ENCODE measurements around the gene ITIH1.

The ITIH1 gene

DNA sequence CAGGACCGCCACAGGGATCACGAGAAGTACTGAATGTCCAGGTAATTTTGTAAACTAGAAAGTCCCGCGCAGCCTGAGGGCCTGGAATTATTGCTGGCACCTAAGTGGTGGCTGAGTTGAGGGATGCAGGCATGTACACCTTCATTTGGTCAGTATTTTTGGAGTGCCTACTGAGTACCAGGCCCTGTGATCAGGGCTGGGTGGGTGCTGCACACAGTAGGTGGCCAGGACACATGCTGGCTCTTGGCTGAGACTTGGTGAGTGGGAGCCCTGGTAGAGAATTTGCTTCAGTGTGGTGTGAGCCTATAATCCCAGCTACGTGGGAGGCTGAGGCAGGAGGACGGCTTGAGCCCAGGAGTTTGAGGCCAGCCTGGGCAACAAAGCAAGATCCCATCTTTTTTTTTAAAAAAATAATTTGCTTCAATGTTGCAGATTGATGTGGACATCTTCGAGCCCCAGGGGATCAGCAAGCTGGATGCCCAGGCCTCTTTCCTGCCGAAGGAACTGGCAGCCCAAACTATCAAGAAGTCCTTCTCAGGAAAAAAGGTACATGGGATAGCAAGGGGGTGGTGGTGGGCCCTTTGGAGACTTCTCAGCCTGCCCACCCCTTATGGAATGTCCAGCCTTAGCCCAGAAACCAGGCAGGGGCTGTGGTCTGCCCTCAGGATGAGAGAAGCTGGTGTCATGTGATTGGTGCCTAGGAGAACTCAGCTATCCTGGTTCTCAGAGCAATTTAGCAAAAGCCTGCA lies 2.6 kb downstream of the ITIH1 start:
- TF ChIP-seq, protein P1, sequence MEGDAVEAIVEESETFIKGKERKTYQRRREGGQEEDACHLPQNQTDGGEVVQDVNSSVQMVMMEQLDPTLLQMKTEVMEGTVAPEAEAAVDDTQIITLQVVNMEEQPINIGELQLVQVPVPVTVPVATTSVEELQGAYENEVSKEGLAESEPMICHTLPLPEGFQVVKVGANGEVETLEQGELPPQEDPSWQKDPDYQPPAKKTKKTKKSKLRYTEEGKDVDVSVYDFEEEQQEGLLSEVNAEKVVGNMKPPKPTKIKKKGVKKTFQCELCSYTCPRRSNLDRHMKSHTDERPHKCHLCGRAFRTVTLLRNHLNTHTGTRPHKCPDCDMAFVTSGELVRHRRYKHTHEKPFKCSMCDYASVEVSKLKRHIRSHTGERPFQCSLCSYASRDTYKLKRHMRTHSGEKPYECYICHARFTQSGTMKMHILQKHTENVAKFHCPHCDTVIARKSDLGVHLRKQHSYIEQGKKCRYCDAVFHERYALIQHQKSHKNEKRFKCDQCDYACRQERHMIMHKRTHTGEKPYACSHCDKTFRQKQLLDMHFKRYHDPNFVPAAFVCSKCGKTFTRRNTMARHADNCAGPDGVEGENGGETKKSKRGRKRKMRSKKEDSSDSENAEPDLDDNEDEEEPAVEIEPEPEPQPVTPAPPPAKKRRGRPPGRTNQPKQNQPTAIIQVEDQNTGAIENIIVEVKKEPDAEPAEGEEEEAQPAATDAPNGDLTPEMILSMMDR (IDR thresholded peaks at IDR 0.05; ENCODE audit: borderline replicate concordance, control extremely low read depth, extremely low read depth, insufficient read depth, missing control alignments) = no peak
- in situ Hi-C loops (cut with MboI; ENCODE audit: low sequenced_read_pairs, unreplicated experiment) = no loop called here
- no peak for DNase-seq (ENCODE audit: low spot score)

DNA sequence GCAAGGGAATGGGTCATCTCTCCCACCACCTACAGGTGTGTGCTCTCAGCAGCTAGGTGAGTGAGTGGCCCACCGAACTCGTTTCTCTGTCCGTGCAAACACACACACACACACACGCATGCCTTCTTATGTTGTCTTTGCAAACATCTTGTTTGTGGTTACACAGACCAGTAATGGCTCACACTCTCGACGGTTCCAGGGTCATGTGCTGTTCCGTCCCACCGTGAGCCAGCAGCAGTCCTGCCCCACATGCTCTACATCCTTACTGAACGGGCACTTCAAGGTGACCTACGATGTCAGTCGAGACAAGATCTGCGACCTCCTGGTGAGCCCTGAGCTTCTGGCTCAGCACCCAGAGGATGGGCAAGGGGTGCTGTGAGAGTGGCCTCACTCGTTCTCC lies 4.3 kb downstream of the ITIH1 start:
- DNase-seq (ENCODE audit: low spot score) = no peak
- in situ Hi-C loops (cut with MboI; ENCODE audit: low sequenced_read_pairs, unreplicated experiment) = no loop called here

DNA sequence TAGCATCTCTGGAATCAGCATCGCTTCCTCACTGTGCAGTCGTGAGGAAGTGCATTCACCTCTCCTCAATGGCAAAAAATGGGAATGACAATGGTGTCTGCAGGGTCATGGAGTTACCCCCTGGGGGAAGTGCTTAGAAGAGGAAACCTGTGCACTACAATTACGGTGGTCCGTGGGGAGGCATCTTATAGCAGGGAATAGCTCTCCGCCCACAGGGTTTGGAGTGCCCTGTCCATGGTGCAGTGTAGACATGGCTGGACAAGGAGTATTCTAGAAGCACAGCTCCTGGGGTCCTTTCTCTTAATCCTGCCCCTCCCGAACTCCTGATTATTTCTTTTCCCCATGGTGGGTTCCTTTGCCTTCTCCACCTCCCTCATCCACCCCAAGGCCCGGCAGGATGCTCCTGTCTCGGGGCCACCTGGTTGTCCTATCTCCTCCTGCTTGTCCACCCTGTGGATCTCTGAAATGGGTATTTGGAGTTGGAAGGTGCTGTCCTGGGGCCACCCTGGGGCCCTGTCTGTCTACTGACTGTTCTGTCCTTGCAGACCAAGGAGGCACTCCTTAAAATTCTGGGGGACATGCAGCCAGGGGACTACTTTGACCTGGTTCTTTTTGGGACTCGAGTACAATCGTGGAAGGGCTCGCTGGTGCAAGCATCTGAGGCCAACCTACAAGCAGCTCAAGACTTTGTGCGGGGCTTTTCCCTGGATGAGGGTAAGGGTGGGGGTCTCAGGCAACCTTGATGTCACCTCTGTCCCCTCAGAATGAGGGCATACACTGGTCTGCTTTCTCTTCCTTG lies 5.2 kb downstream of the ITIH1 start:
- TF ChIP-seq, protein P1 (IDR thresholded peaks at IDR 0.05; ENCODE audit: borderline replicate concordance, control extremely low read depth, extremely low read depth, insufficient read depth, missing control alignments) = no peak
- DNase-seq (ENCODE audit: low spot score) = no peak
- in situ Hi-C loops (cut with MboI; ENCODE audit: low sequenced_read_pairs, unreplicated experiment) = no loop called here

More for the DNA sequence above, 4.3 kb downstream of the ITIH1 start:
- TF ChIP-seq, protein P1 (IDR thresholded peaks at IDR 0.05; ENCODE audit: borderline replicate concordance, control extremely low read depth, extremely low read depth, insufficient read depth, missing control alignments) = no peak

DNA sequence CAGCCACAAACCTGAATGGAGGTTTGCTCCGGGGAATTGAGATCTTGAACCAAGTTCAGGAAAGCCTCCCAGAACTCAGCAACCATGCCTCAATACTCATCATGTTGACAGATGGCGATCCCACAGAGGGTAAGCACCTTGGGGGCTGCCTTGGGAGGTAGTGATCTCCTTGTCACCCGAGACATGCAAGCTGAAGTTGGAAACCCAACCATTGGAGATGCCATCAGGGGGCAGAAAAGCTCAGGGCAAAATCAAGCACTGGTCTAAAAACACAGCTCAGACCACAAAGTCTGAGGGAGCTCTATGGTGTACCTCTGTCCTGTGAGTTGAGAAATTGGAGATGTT lies 5.8 kb downstream of the ITIH1 start:
- TF ChIP-seq, protein P1 (IDR thresholded peaks at IDR 0.05; ENCODE audit: borderline replicate concordance, control extremely low read depth, extremely low read depth, insufficient read depth, missing control alignments) = no peak
- DNase-seq (ENCODE audit: low spot score) = no peak
- in situ Hi-C loops (cut with MboI; ENCODE audit: low sequenced_read_pairs, unreplicated experiment) = no loop called here

DNA sequence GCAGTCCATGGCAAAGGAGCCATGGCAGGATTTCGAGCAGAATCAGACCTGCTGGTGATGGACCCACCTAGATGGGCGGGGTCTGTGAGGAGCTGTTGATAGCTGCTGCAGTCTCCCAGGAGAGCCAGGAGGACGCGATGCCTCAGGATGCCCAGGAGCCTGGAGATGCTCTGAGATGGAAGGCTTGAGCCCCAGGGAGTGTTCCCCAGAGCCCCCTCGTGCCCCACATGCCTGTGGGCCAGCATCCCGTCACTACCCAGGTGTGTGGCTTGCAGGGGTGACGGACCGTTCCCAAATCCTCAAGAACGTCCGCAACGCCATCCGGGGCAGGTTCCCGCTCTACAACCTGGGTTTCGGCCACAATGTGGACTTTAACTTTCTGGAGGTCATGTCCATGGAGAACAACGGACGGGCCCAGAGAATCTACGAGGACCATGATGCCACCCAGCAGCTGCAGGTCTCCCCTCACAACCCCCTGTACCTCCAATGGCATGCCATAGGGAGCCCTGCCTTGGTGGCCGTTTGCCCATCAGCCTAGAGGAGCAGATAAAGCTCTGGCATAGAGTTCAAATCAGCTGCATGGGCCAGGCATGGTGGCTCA lies 6.7 kb downstream of the ITIH1 start:
- TF ChIP-seq, protein P1 (IDR thresholded peaks at IDR 0.05; ENCODE audit: borderline replicate concordance, control extremely low read depth, extremely low read depth, insufficient read depth, missing control alignments) = no peak
- DNase-seq (ENCODE audit: low spot score) = no peak
- in situ Hi-C loops (cut with MboI; ENCODE audit: low sequenced_read_pairs, unreplicated experiment) = no loop called here

DNA sequence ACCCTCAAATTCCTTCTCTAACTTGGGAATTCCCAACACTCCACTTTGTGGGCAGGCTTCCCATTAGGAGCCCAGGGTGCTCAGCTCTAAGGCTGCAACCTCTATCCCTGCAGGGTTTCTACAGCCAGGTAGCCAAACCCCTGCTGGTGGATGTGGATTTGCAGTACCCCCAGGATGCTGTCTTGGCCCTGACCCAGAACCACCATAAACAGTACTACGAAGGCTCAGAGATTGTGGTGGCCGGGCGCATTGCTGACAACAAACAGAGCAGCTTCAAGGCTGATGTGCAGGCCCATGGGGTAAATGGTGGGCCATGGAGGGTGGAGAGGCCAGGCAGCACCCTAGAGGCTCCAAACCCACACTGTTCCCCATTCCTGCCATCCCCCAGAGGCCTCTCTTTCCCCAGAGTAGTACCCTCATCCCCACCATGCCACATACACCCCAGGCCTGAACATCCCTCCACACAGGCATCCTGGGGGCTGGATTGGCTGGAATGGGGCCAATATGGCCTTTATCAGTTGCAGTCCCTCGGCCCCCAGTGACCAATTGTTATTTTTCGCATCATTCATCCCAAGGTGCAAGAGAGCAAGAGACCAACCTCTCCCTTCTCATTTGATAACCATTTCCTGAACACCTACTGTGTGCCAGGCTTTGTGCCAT lies 7.7 kb downstream of the ITIH1 start:
- TF ChIP-seq, protein P1 (IDR thresholded peaks at IDR 0.05; ENCODE audit: borderline replicate concordance, control extremely low read depth, extremely low read depth, insufficient read depth, missing control alignments) = no peak
- in situ Hi-C loops (cut with MboI; ENCODE audit: low sequenced_read_pairs, unreplicated experiment) = no loop called here
- no peak for DNase-seq (ENCODE audit: low spot score)
